Stimulated activated CD8-positive, alpha-beta memory T cell treated with anti-CD3 and anti-CD28 coated beads, Interleukin-15, amount 100 ng/mL, for 24 hours (primary cell): ENCODE data around the gene ZPBP2.
A peak's percentile ranks its signal among the peaks of the same experiment; 100 is the strongest.
"Not testable (repeated sequence)": the region's sequence is repeated elsewhere in the genome, so short reads cannot be mapped to it uniquely, and the experiment has no call there.

Experiments
- DNase-seq: peaks from one replicate; pipeline ENCODE4 v3.0.0-alpha.2; 2020; ENCODE audit warnings: low read depth

The ZPBP2 gene

GRCh38 chr17:39867880-39868553, at the start of gene ZPBP2:
TSS of gene ZPBP2 (plus strand) at chr17:39868202. CDS start at chr17:39868355, 153 bp downstream.
- DNase-seq = peak; percentile 12

- no peak for DNase-seq
These were observed 49.5 kb upstream of the ZPBP2 start for GRCh38 chr17:39818358-39819000.

GRCh38 chr17:39820541-39820940, 47.5 kb upstream of the ZPBP2 start:
- DNase-seq = no peak

GRCh38 chr17:39820987-39821386, 47.0 kb upstream of the ZPBP2 start:
- DNase-seq = no peak

GRCh38 chr17:39822051-39822451, 46.0 kb upstream of the ZPBP2 start:
- no peak for DNase-seq

- DNase-seq = no peak
These were observed 44.5 kb upstream of the ZPBP2 start for GRCh38 chr17:39823407-39824054.

- no peak for DNase-seq
These were observed 41.7 kb upstream of the ZPBP2 start for GRCh38 chr17:39826334-39826733.

GRCh38 chr17:39828443-39828842, 39.6 kb upstream of the ZPBP2 start:
- DNase-seq = no peak

GRCh38 chr17:39831588-39831987, 36.4 kb upstream of the ZPBP2 start:
- no peak for DNase-seq

- DNase-seq = no peak
These were observed 34.0 kb upstream of the ZPBP2 start for GRCh38 chr17:39834017-39834416.

- no peak for DNase-seq
These were observed 32.8 kb upstream of the ZPBP2 start for GRCh38 chr17:39835038-39835786.

- no peak for DNase-seq
These were observed 31.9 kb upstream of the ZPBP2 start for GRCh38 chr17:39836117-39836516.

GRCh38 chr17:39838057-39838456, 29.9 kb upstream of the ZPBP2 start:
- DNase-seq = no peak

GRCh38 chr17:39838784-39839183, 29.2 kb upstream of the ZPBP2 start:
- no peak for DNase-seq

GRCh38 chr17:39841134-39841683, 26.8 kb upstream of the ZPBP2 start:
- DNase-seq = no peak

GRCh38 chr17:39845052-39845846, 22.8 kb upstream of the ZPBP2 start:
- DNase-seq = no peak

GRCh38 chr17:39846205-39846604, 21.8 kb upstream of the ZPBP2 start:
- DNase-seq = no peak

GRCh38 chr17:39848600-39848999, 19.4 kb upstream of the ZPBP2 start:
- DNase-seq = no peak

GRCh38 chr17:39850186-39850585, 17.8 kb upstream of the ZPBP2 start:
- DNase-seq = not testable (repeated sequence)

GRCh38 chr17:39852239-39852638, 15.8 kb upstream of the ZPBP2 start:
- DNase-seq = no peak

- DNase-seq = no peak
These were observed 13.1 kb upstream of the ZPBP2 start for GRCh38 chr17:39854909-39855308.
